H1 (cell line): ENCODE results near the gene FHIP2A. TPM values are rescaled to one million over a fixed set of nuclear protein-coding genes. Genes with fewer than 3 reads are reported as not detected.

Source experiments
- CHD2 ChIP-seq: IDR thresholded peaks from 2 replicates; pipeline ENCODE4 v1.6.1; 2012; ENCODE audit warnings: low read length, improper control_type of control experiment
- CTCF ChIP-seq, 3 experiments: IDR thresholded peaks; 1 replicate in 2 of 3; 2 replicates in 1 of 3; pipeline versions ENCODE4 v1.5.1 to v1.6.1; 2011; ENCODE audit warnings: low read length in 3 of 3, mild to moderate bottlenecking in 3 of 3, inconsistent platforms in 2 of 3, low read depth in 1 of 3, moderate library complexity in 1 of 3; ENCODE audit not compliant: insufficient read depth in 1 of 3; ENCODE audit errors: control extremely low read depth in 1 of 3
- FOSL1 ChIP-seq: IDR thresholded peaks from 2 replicates; pipeline ENCODE4 v1.6.1; 2011; ENCODE audit warnings: mild to moderate bottlenecking, low read depth, low read length, moderate library complexity; ENCODE audit not compliant: insufficient read depth
- HDAC2 ChIP-seq, 2 experiments: fragments of 300-600 bp in 1 of 2; sonication (generic) in 1 of 2; IDR thresholded peaks; 2 replicates each; pipeline ENCODE4 v1.6.1; 2011 to 2012; ENCODE audit warnings: low read depth in 2 of 2, low read length in 2 of 2, mild to moderate bottlenecking in 2 of 2, moderate library complexity in 2 of 2, borderline replicate concordance in 1 of 2, inconsistent platforms in 1 of 2
- KDM5A ChIP-seq: fragments of 200-600 bp; IDR thresholded peaks from 2 replicates; pipeline ENCODE4 v1.7.1; 2012; ENCODE audit warnings: mild to moderate bottlenecking, low read length, inconsistent platforms, mixed read lengths
- NANOG ChIP-seq: IDR thresholded peaks from 2 replicates; pipeline ENCODE4 v1.6.1; 2011; ENCODE audit warnings: low read length, low read depth, mild to moderate bottlenecking, inconsistent platforms; ENCODE audit not compliant: insufficient read depth, poor library complexity, severe bottlenecking
- SAP30 ChIP-seq: fragments of 300-600 bp; sonication (generic); IDR thresholded peaks from 2 replicates; pipeline ENCODE4 v1.7.1; 2012; ENCODE audit warnings: low read length, moderate library complexity, mild to moderate bottlenecking, inconsistent platforms; ENCODE audit not compliant: insufficient read depth, insufficient replicate concordance
- TAF7 ChIP-seq: optimal IDR thresholded peaks from 2 replicates; pipeline ENCODE3; 2011; ENCODE audit warnings: low read depth, mild to moderate bottlenecking, inconsistent platforms, low read length, moderate library complexity, borderline replicate concordance
- TCF12 ChIP-seq: IDR thresholded peaks from 2 replicates; pipeline ENCODE4 v1.6.1; 2011; ENCODE audit warnings: low read depth, mild to moderate bottlenecking, low read length
- TEAD4 ChIP-seq: IDR thresholded peaks from 2 replicates; pipeline ENCODE4 v1.6.1; 2012; ENCODE audit warnings: low read depth, low read length, inconsistent platforms, mixed read lengths
- polyA plus RNA-seq, 7 experiments: library from polyadenylated mRNA; depleted of rRNA in 3 of 7; stranded (reverse) in 5 of 7; unstranded in 2 of 7; fragments of >200 nt in 5 of 7; fragments of 200-250 nt in 2 of 7; gene quantifications; 1 replicate in 5 of 7; 2 replicates in 1 of 7; 4 replicates in 1 of 7; pipeline versions ENCODE4 v1.2.1 to v1.2.3, GENCODE V29; 2011 to 2013; ENCODE audit warnings: missing spikeins in 2 of 7, mixed read lengths in 2 of 7
- total RNA-seq: library from RNA; stranded (reverse); fragmentation: NEBNext Ultra II Directional; extraction: Animal tissue kit (Norgen Biotek cat#: 25700); gene quantifications from 2 replicates; pipeline ENCODE4 v1.2.1, GENCODE V29; 2021

The FHIP2A gene
- total and polyA plus RNA-seq, 2 of the 8 experiments (the other 6 are each of a cell fraction or from before 2014, with no cell fraction given) = 4.5 to 15.0 TPM

GRCh38 chr10:114801411-114801813 lies 20.2 kb upstream of the FHIP2A start (continued):
- no peak for TF ChIP-seq CTCF (IDR thresholded peaks at IDR 0.05; ENCODE audit: control extremely low read depth in 1 of 3, insufficient read depth in 1 of 3, low read depth in 1 of 3, low read length in 3 of 3)
- TF ChIP-seq NANOG = no peak
- TF ChIP-seq TEAD4 = no peak
- TF ChIP-seq HDAC2 (IDR thresholded peaks at IDR 0.05; ENCODE audit: borderline replicate concordance in 1 of 2, low read depth in 2 of 2, low read length in 2 of 2) = no peak
- no peak for TF ChIP-seq SAP30
- no peak for TF ChIP-seq TAF7
- no peak for TF ChIP-seq TCF12
- TF ChIP-seq KDM5A = no peak
- no peak for TF ChIP-seq FOSL1
- TF ChIP-seq CHD2 = no peak
